Inflammatory macrophage treated with lipopolysaccharide for 4 hours (primary cell): Measurements from ENCODE around the gene CHMP1B.

Experiments used
- DNase-seq: peaks from one replicate; pipeline ENCODE4 v3.0.0-alpha.2; 2020

Gene CHMP1B

GRCh38 chr18:11851146-11851805 is at the start of gene CHMP1B:
Gene CHMP1B, plus strand, starts transcription at chr18:11851413. Its CDS starts 99 bp downstream, at chr18:11851512.
- peak; percentile 98 for DNase-seq

DNA sequence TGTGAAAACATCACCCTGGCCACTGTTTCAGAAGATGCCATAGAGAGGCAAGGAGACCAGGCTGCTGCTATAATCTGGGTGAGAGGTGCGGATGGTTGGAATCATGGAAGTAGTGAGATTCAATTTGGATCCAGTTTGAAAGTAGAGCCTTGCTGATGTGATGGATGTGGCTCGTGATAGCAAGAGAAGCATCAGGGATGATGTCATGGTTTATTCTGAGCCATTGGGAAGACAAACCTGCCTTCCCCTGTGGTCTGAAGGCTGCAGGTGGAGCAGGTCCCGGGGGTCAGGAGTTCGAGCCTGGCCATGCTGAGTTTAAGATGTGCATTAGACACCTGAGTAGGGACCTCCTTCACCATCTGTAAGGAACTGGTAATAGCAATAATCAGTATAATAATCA is 49.6 kb upstream of the CHMP1B start:
- no peak for DNase-seq

GRCh38 chr18:11802158-11802557 is 49.1 kb upstream of the CHMP1B start:
- DNase-seq, result no peak

DNA sequence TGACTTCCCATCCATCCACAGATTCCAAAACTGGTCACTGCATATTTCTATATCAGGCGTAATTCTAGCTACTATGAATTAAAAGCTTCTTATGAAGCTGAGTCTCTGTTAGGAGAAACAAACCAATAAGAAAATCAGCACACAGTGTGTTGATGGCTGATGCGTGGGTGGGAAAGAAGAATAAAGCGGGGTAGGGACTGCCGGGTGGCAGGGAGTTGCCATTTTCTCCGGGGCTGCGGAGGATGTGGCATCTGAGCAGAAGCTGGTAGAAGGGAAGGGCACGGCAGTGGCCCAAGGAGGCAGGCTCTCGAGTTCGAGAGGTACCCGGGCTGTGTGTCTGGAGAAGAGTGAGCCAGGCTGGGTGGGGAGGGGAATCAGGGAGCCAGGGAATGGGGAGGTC is 48.6 kb upstream of the CHMP1B start:
- no peak for DNase-seq

- DNase-seq, result no peak
Measured at GRCh38 chr18:11807233-11807632, 44.0 kb upstream of the CHMP1B start.

DNA sequence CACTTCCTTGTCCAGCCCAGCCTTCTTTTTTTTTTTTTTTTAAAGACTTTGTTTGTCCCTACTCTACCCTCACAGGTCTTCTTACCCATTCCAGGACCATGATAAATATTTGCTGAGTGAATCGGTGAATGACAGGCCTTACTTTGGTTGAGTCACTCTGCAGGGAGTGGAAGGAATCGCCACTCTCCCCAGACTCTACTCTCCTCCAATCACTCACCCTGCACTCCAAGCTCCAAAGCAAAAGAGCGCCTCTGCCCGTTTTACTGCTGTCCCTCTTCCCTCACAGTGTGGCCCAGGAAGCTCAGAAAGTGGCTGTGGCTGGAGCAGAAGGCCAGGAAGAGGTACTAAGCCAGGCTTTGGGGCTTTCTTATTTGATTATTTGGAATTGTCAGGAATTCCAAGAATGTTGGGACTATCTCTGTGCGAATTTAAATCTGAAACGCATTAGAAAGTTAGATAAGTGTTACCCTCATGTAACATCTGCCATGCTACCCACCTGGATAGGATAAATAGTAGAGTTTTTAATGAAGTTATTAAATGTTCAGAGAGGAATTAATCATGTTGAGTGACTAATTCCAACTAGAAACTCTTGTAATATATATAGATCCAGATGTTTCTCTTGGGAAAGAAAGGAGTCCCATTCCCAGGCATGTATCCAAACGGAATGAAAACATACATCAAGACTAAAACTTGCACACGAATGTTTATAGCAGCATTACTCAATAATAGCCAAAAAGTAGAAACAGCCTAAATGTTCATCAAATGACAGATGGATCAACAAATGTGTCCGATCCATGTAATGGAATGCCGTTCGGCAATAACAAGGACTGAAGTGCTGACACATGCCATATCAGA is 43.0 kb upstream of the CHMP1B start:
- DNase-seq, result no peak

- DNase-seq, result no peak
Measured at GRCh38 chr18:11809895-11810294, 41.3 kb upstream of the CHMP1B start.

- DNase-seq, result no peak
Measured at GRCh38 chr18:11810379-11810778, 40.8 kb upstream of the CHMP1B start.

GRCh38 chr18:11811009-11811408 is 40.2 kb upstream of the CHMP1B start:
- DNase-seq, result no peak

GRCh38 chr18:11817229-11817628 is 34.0 kb upstream of the CHMP1B start:
- DNase-seq, result no peak

GRCh38 chr18:11818486-11819203 is 32.6 kb upstream of the CHMP1B start:
- DNase-seq, result no peak

GRCh38 chr18:11819938-11820337 is 31.3 kb upstream of the CHMP1B start:
- DNase-seq, result no peak

DNA sequence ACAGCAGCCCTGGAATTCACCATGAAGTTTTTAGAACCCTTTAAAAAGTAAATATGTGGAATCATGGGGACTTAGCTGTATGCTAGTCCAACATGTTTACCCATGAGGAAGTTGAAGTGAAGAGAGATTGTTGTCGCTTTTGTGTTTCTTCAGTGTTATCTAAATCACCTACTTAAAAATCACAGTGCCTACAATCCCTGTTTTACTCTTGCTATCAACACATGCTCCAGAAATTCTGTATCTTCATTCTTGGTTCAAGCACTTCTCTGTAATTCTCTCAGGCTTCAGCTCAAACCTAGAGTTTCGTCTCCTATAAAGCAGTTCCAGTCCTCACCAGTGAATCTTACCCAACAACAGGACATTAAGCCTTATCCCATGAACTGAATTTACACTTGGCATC is 30.5 kb upstream of the CHMP1B start:
- no peak for DNase-seq

GRCh38 chr18:11821208-11821607 is 30.0 kb upstream of the CHMP1B start:
- DNase-seq, result no peak

GRCh38 chr18:11821643-11822237 is 29.5 kb upstream of the CHMP1B start:
- DNase-seq, result no peak

DNA sequence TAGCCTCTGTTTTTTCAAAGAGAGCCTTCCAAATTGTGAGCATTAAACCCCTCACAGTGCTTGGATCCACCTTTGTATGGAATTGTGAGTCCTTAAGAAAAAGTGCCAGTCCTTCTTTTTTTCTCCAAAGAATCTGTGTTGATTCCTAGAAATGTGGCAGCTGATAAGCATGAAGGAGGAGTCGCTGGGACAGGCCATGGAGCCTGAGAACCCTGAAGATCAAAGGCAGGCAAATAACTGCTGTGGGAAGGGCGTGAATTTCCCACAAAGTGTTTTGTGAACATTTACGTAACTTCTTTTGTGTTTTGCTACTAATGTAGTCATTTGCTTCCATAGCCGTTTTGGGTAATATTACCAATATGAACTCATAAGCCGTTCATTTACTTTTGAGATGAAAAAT is 27.7 kb upstream of the CHMP1B start:
- no peak for DNase-seq

- no peak for DNase-seq
Measured at GRCh38 chr18:11826836-11827235, 24.4 kb upstream of the CHMP1B start.

DNA sequence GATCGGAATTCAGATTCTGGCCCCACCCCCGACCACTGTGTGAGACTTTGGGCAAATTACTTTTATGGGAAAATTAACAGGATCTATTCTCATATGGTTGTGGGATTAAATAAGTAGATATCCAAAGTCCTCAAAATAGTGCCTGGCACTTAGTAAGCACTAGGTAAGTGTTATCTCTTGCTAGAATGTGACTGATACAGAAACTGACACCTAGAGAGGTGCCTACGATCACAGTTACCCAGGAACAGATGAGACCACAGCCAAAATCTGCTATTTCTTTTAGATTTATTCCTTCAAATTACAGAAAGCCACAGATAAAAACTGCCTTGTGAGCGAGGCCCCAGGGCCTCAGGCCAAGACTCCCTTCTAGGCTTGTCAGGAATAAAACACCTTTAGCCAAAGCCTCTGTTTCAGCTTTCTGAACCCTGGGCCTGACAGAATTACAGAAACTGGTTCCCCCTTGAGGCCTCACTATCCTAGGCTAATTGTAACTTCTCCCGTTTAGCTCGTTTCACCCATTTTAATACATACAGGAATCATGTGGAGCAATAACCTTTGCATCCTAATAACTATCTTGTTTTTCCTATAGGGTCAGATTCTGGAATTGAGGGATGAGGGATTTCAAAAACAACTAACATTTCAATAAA is 22.3 kb upstream of the CHMP1B start:
- DNase-seq, result no peak

- DNase-seq, result no peak
Measured at GRCh38 chr18:11830585-11830984, 20.6 kb upstream of the CHMP1B start.

DNA sequence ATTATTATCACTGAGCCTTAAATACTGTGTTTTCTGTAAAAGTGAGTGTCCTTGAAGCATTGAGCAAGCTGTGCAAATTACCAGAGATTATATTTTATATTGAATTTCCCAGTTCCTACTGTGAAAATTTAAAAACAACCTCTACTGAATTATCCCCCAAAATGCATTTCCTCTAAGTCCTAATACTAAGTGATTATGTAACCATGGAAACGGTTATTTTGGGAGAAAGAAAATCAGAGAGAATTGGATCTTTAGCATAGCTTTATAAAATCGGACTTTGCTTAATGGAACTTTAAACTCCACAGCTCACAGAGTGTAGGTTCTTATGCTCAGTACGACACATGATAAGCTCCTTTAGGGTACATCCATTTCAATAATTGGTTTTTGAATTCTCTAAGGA is 19.3 kb upstream of the CHMP1B start:
- DNase-seq, result no peak

DNA sequence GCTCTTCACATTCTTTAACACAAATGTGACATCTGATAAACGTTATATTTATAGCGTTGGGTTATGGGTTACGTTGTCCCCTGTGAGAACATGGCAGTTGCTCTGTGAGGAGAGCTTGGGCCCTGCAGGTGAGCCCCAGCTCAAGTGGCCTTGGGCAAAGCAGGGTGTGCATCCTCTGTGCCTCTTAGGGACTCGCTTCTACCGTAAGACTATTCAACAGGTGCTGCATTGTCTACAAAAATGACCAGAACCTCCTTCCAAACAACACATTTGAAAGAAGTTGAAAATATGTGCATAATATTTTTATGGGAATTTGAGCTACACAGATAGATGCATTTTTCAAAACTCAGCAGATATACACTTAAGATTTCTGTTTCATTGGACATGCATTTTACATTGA is 16.4 kb upstream of the CHMP1B start:
- no peak for DNase-seq

- no peak for DNase-seq
Measured at GRCh38 chr18:11839556-11839955, 11.7 kb upstream of the CHMP1B start.

DNA sequence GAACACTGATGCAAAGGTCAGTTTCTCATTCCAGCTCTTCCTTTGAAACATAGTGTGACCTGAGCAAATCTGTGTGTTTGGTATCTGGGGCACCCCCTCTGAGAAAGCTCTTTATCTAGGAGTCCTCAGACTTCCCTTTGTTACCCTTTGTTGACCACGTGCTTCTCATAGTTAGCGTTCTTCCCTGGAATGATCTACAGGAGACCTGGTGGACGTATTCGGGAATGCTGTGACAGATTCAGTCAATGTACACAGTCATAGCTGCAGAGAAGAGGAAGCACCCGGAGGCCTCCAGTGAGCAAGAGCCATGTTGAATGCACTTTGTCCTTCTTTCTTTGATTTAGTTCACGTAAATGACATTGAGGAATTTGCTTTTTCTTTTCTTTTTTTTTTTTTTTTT is 10.7 kb upstream of the CHMP1B start:
- DNase-seq, result no peak
